ENCODE results near the gene GABRG3.

The GABRG3 gene

GRCh38 chr15:27088584-27089232, 117.7 kb downstream of the GABRG3 start:
- intact Hi-C loops (cut with DNase I) = no loop called here

GRCh38 chr15:27089233-27089586, 118.2 kb downstream of the GABRG3 start:
- intact Hi-C loops (cut with DNase I) = no loop called here
- DNase-seq = no peak

More at GRCh38 chr15:27088584-27089232, 117.7 kb downstream of the GABRG3 start:
- DNase-seq = no peak

DNA sequence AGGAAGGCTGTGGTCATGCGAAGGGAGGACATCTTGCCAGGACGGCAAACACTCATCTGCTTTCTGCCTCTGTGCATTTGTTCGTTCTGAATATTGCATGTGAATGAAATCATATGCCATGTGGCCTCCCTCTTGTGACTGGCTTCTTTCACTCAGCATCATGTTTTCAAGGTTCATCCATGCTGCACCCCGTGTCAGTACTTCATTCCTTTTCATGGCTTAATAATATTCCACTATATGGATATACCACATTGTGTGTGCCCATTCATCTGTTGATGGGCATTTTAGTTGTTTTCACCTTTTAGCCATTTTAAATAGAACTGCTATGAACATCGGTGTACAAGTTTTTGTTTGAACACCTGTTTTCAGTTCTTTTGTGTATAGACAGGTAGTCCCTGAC, 118.7 kb downstream of the GABRG3 start:
- no peak for DNase-seq
- intact Hi-C loops (cut with DNase I) = no loop called here

- intact Hi-C loops (cut with DNase I) = no loop called here
- no peak for DNase-seq
Observed at GRCh38 chr15:27091270-27091940, 120.4 kb downstream of the GABRG3 start.

DNA sequence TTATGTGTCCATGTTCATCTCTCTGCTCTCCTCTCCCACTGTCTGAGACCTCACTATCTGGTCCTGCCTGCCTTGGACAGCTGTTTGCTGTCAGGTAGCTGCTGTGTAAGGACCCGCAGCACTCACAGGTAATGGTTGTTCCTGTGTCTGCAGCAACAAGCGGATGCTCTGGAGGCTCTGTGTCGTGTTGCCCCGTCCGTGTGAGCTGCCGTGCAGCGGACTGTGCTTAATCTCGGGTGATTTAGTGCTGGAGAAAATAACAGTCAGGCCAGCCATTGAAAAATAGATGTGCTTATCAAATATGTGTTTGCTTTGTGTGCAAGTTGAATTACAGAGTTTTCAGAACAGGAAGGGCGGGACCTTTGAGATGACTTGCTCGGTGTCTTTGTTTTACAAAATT, 121.4 kb downstream of the GABRG3 start:
- intact Hi-C loops (cut with DNase I) = no loop called here

GRCh38 chr15:27094235-27094634, 123.3 kb downstream of the GABRG3 start:
- no peak for DNase-seq
- intact Hi-C loops (cut with DNase I) = no loop called here

More for the DNA sequence above, 121.4 kb downstream of the GABRG3 start:
- no peak for DNase-seq

DNA sequence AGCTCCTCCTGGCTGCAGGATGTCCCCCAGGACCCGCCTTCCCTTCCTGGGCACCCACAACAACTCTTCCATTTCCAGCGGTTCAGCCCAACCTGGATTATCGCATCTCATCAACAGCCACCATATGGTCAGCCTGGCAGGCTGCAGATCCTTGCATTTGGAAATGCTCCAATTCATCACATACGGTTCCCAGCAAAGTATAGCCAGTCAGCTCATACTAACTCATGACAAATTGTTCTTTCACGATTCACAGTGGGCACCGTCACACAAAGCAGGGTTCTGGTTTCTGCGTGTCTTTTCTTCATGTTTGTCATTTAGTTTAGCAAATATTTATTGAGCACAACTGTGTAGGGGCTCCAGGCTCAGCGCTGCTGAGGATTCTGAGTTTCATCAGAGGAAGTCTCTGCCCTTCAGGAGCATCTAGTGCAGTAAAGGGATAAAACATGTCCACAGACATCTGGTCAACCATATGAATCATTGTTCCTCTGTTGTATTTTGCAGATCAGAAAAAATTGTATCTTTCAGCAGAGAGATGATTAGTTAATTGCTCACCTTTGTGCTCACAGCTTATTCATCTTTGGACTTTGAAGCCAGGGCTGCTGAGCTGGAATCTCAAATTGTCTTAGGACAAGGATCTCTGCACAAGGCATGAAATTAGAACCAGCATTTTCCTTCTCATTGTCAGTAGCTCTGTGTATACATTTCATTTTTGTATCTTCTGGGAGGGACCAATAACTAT, 125.1 kb downstream of the GABRG3 start:
- intact Hi-C loops (cut with DNase I) = no loop called here

DNA sequence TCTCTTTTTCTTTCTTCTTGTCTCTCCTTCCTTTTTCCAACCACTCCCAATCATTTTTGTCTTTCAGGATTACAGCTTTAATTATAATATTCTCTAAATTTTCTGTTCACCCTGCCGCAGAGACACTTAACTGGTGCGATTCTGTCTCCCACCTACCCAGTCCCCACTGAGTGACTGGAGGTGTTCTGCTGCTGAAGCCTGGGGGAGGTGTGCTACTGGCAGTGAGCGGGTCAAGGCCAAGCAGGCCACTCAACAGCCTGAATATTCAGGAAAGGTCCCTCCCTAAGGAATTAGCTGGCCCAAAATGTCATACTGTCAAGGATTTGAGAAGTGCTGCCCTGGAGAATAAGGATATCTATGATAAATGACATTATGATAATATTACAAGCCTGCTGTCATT, 126.5 kb downstream of the GABRG3 start:
- DNase-seq = no peak
- intact Hi-C loops (cut with DNase I) = no loop called here

More for the DNA sequence above, 125.1 kb downstream of the GABRG3 start:
- DNase-seq = no peak

DNA sequence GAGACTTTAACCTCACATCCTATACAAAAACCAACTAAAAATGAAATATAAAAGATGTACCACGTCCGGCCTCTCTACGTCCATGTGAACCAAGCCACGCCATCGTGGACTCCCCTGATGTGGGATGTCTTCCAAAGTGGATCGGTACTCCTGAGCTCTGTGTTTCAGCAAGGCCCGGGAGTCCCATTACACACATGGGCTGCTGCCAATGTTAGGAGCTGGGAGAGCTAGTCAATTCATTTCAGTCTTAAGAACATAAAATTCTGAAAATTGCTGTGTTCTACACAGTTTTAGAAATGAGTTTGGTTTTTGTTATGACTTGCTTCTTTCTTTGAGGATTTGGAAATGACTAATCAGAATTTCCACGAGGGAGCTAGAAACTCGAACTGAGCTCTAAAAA, 131.0 kb downstream of the GABRG3 start:
- no peak for DNase-seq
- intact Hi-C loops (cut with DNase I) = no loop called here

- no peak for DNase-seq
- intact Hi-C loops (cut with DNase I) = no loop called here
Observed at GRCh38 chr15:27111323-27111722, 140.3 kb downstream of the GABRG3 start.

DNA sequence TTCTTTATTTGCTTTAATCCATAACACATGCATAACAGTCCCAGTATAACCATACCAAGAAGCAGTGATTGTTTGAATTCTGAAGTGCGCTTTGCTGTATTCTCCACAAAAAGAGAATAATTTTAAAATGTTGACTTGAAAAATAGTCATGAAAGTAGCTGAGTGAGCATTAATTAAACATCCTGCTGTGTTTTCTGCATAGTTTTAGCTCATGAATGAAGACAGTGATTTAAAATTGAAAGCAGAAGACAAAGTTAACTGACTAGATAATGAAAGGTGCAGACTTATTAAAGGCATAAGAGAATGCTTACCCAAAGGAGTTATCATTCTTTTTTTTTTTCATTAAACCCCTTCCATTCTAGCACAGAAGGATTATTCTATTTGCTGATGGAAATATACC, 143.5 kb downstream of the GABRG3 start:
- DNase-seq = no peak
- intact Hi-C loops (cut with DNase I) = no loop called here

- intact Hi-C loops (cut with DNase I) = no loop called here
Observed at GRCh38 chr15:27119695-27120266, 148.8 kb downstream of the GABRG3 start.

DNA sequence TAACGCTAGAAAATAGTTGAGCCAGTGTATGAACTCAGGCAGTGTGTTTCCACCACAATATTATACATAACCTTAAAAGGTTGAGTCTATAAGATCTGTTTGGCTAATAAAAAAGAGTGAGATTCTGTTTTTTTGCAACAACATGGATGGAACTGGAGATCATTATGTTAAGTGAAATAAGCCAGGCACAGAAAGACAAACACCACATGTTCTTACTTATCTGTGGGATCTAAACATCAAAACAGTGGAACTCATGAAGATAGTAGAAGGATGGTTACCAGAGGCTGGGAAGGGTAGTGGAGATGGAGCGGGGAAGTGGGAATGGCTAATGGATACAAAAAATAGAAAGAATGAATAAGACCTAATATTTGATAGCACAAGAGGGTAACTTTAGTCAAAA, 150.7 kb downstream of the GABRG3 start:
- intact Hi-C loops (cut with DNase I) = no loop called here
- DNase-seq = no peak

More at GRCh38 chr15:27119695-27120266, 148.8 kb downstream of the GABRG3 start:
- DNase-seq = no peak

DNA sequence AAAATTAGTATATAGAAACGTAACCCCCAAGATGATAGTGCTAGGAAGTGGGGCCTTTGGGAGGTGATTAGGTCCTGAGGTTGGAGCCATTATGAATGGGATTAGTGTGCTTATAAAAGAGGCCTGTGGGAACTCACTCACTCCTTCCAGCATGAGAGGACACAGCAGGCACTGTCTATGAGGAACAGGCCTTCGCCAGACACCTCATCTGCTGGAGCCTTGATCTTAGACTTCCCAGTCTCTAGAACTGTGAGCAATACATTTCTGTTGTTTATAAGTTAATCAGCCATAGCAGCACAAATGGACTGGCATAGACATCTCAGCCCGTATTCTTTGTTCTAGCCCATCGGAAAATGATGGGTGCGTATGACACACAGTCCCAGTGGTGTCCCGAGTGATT, 152.3 kb downstream of the GABRG3 start:
- DNase-seq = no peak
- intact Hi-C loops (cut with DNase I) = no loop called here

DNA sequence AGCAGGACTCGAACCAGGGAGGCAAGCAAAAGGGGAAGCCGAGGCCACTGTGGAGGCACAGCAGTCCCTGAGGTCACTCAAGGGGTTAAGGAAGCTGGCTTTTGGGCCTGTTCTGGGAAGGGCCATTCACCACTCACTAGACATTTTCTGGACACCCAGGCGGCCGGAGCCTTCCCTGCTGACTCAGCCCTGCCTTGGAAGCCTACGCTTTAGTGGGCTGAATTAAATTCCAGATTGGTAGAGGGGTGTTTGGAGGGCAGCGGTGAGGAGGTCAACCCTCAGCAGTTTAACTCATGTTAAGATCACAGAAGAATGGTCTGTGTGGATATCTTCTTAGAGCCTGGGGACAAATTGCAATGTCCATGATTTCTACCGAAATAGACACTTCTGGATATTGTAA, 152.8 kb downstream of the GABRG3 start:
- intact Hi-C loops (cut with DNase I) = no loop called here
- no peak for DNase-seq

DNA sequence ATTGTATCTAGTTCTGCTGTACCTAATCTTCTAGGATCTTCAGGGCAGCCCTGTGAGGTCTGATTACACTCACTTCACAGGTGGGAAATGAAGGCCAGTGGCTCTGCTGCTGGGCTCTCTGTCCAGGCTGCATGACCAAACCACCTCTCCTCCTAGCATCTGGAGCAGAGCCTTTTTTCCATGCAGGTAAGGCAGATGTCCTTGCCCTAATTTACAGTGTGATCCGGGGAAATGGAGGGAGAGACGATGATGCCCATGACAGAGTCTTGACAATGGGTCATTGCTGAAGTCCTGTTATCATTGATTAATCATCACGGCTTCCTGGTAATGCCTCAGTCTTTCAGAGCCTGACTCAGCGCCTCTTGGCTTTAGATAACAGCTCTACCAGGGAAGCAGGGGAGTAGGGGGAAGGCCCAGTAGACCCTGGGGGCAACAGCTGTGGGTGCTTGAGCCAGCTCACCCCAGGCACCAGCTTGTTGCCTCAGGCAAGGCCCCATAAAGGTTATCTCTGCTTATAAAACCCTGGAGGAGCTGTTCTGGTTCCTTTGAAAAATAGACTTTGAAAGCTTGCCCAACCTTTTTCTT, 153.4 kb downstream of the GABRG3 start:
- DNase-seq = no peak
- intact Hi-C loops (cut with DNase I) = no loop called here

DNA sequence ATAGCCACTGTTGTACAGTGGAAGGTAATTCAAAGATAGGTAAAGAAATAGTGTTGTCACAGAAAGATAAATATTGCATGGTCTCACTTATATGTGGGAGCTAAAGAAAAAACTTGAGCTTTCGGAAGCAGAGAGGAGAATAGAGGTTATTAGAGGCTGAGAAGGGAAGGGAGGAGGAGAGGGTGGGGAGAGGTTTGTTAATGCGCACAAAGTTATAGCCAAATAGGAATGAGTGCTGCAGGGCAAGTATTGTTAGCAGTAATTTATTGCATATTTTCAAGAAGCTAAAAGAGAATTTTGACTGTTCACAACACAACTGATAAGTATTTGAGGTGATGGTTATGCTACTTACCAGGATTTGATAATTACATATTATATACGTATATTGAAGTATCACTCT, 154.2 kb downstream of the GABRG3 start:
- intact Hi-C loops (cut with DNase I) = no loop called here
- DNase-seq = no peak

DNA sequence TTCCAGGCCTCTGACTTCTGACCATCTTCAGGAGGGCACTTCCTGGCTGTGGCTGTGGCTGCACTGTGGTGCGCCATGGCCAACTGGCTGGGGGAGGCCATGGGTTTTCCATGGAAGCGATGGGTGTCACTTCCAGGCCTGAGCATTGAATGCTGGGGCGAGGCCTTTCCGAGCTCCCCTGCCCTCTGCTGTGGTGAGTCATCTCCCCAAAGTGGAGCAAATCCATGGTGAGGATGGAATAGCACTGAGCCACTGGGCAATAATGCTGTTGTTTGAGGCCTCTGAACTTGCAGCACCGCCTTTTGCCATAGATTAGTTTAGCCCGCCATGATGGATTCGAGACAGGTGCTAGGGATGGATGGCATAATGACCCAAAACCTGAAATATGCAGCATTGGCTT, 155.5 kb downstream of the GABRG3 start:
- no peak for DNase-seq
- intact Hi-C loops (cut with DNase I) = no loop called here

GRCh38 chr15:27127815-27128570, 157.0 kb downstream of the GABRG3 start:
- intact Hi-C loops (cut with DNase I) = no loop called here
- no peak for DNase-seq
